CD4-positive, alpha-beta T cell (primary cell): ENCODE results near the gene AQP1. TPM values are rescaled to one million over a fixed set of nuclear protein-coding genes. Genes with fewer than 3 reads are reported as not detected.

Source experiments
- ATAC-seq: fragments of 200-7000 bp; cut with Tn5 transposase; one replicate; pipeline ENCODE4 v1.10.0; 2022; ENCODE audit warnings: mild to moderate bottlenecking; ENCODE audit not compliant: poor library complexity
- CTCF ChIA-PET: fragments of 350-600 bp; sonication (Branson Sonifier 250); formaldehyde crosslinking; loops from one replicate; lab custom pipeline; 2021; ENCODE audit warnings: antibody characterized with exemption, inconsistent platforms; lab: Charles Lee
- POLR2A ChIA-PET: fragments of 350-600 bp; sonication (Branson Sonifier 250); formaldehyde crosslinking; loops from one replicate; lab custom pipeline; 2021; ENCODE audit warnings: antibody characterized with exemption, inconsistent platforms; lab: Charles Lee
- DNase-seq, 14 experiments: peaks; one replicate each; pipeline ENCODE4 v3.0.0-alpha.2; 2013 to 2020; ENCODE audit warnings: mixed read lengths in 2 of 14
- H3K27ac ChIP-seq, 2 donors: one replicate each; pipeline versions ENCODE4 v1.5.1 to v1.7.0; 2013; ENCODE audit warnings: low read length in 2 of 2, low read depth in 1 of 2, mild to moderate bottlenecking in 1 of 2
- H3K27me3 ChIP-seq, 2 experiments: 1 replicate in 1 of 2; 2 replicates in 1 of 2; pipeline versions ENCODE4 v1.6.1 to v1.7.0; 2013; ENCODE audit warnings: low read length in 2 of 2, control low read depth in 1 of 2, mild to moderate bottlenecking in 1 of 2, moderate library complexity in 1 of 2; ENCODE audit not compliant: insufficient read depth in 2 of 2, control insufficient read depth in 1 of 2
- H3K36me3 ChIP-seq: one replicate; pipeline ENCODE4 v1.6.1; 2013; ENCODE audit warnings: low read length, control low read depth; ENCODE audit not compliant: insufficient read depth
- H3K4me1 ChIP-seq: one replicate; pipeline ENCODE4 v1.6.1; 2013; ENCODE audit warnings: low read length, control low read depth; ENCODE audit not compliant: insufficient read depth
- H3K4me3 ChIP-seq: one replicate; pipeline ENCODE4 v1.5.1; 2013; ENCODE audit warnings: mild to moderate bottlenecking, low read length, moderate library complexity
- H3K9me3 ChIP-seq, 2 experiments: 1 replicate in 1 of 2; 2 replicates in 1 of 2; pipeline versions ENCODE4 v1.6.1 to v1.7.0; 2013; ENCODE audit warnings: low read length in 2 of 2, mild to moderate bottlenecking in 2 of 2, control low read depth in 1 of 2, moderate library complexity in 1 of 2; ENCODE audit not compliant: control insufficient read depth in 1 of 2, insufficient read depth in 1 of 2
- H3K27ac Mint-ChIP-seq: one replicate; pipeline ENCODE4 v1.8.0; 2020; ENCODE audit warnings: mixed read lengths
- H3K27me3 Mint-ChIP-seq: one replicate; pipeline ENCODE4 v1.8.0; 2021; ENCODE audit warnings: mixed read lengths
- H3K36me3 Mint-ChIP-seq: one replicate; pipeline ENCODE4 v1.8.0; 2021; ENCODE audit warnings: low read depth, mixed read lengths
- H3K4me1 Mint-ChIP-seq: one replicate; pipeline ENCODE4 v1.8.0; 2021; ENCODE audit warnings: low read depth, mixed read lengths
- H3K4me3 Mint-ChIP-seq: one replicate; pipeline ENCODE4 v1.8.0; 2020; ENCODE audit warnings: mild to moderate bottlenecking, mixed read lengths
- H3K9me3 Mint-ChIP-seq: one replicate; pipeline ENCODE4 v1.8.0; 2020; ENCODE audit warnings: mixed read lengths
- CTCF ChIP-seq: fragments of 200-600 bp; IDR thresholded peaks from one replicate; pipeline ENCODE4 v1.8.0; 2022; ENCODE audit warnings: antibody characterized with exemption, mild to moderate bottlenecking
- intact Hi-C, 2 experiments: fragments of 100-400 bp; cut with DNase I in 1 of 2; cut with micrococcal nuclease in 1 of 2; formaldehyde crosslinking; loops; one replicate each; pipeline versions ENCODE4 v1.15.1 to v1.9.0; 2023 to 2025; cut with DNase I, micrococcal nuclease
- total RNA-seq, 174 experiments: library from RNA in 2 of 174; stranded (reverse) in 2 of 174; gene quantifications; one replicate each; pipeline ENCODE4 v1.2.3 and lab custom pipeline; 2021 to 2026

AQP1 gene
- total RNA-seq, 2 experiments from 2014 or later = 0.17 to 0.22 TPM

- Histone ChIP-seq H3K27ac (no peak overlapping the region), H3K4me1 (no peaks in the 10 kb centered on the region), H3K9me3 (no peaks in the 10 kb centered on the region), H3K36me3 (no peaks in the 10 kb centered on the region), H3K4me3 (no peak overlapping the region), H3K27me3 (no peaks in the 10 kb centered on the region)
- Mint-ChIP-seq H3K36me3 (no peaks in the 10 kb centered on the region), H3K4me3 (no peak overlapping the region), H3K27ac (no peak overlapping the region), H3K9me3 (no peaks in the 10 kb centered on the region), H3K27me3 (no peaks in the 10 kb centered on the region), H3K4me1 (no peaks in the 10 kb centered on the region)
- no peak for TF ChIP-seq CTCF
- intact Hi-C loops = no loop called here
- CTCF ChIA-PET = no interaction called here
- DNase-seq (no peak), ATAC-seq (no peak)
- POLR2A ChIA-PET = no interaction called here
Measured at GRCh38 chr7:30877993-30878392, 33.7 kb upstream of the AQP1 start.

- Mint-ChIP-seq H3K27ac (no peak overlapping the region), H3K9me3 (no peaks in the 10 kb centered on the region), H3K4me3 (no peak overlapping the region), H3K27me3 (no peaks in the 10 kb centered on the region), H3K36me3 (no peaks in the 10 kb centered on the region), H3K4me1 (no peaks in the 10 kb centered on the region)
- no peak for ATAC-seq
- Histone ChIP-seq H3K27ac (no peak overlapping the region), H3K27me3 (no peaks in the 10 kb centered on the region), H3K4me3 (no peak overlapping the region), H3K36me3 (no peaks in the 10 kb centered on the region), H3K4me1 (no peaks in the 10 kb centered on the region), H3K9me3 (no peaks in the 10 kb centered on the region)
- CTCF ChIA-PET = no interaction called here
- no peak for TF ChIP-seq CTCF
- POLR2A ChIA-PET = no interaction called here
- DNase-seq = no peak
- intact Hi-C loops = no loop called here
Measured at GRCh38 chr7:30879139-30880124, 32.2 kb upstream of the AQP1 start.

GRCh38 chr7:30880125-30880720, 31.4 kb upstream of the AQP1 start:
- Histone ChIP-seq H3K4me1 (no peaks in the 10 kb centered on the region), H3K9me3 (no peaks in the 10 kb centered on the region), H3K27me3 (no peaks in the 10 kb centered on the region), H3K36me3 (no peaks in the 10 kb centered on the region), H3K27ac (no peak overlapping the region), H3K4me3 (no peak overlapping the region)
- no peak for DNase-seq
- H3K4me1 Mint-ChIP-seq = no peaks in the 10 kb centered on the region
- ChIA-PET CTCF (no interaction called here), POLR2A (no interaction called here)
- no peak overlapping the region for H3K27ac Mint-ChIP-seq
- H3K9me3 Mint-ChIP-seq = no peaks in the 10 kb centered on the region
- no peaks in the 10 kb centered on the region for H3K27me3 Mint-ChIP-seq
- no peak overlapping the region for H3K4me3 Mint-ChIP-seq
- H3K36me3 Mint-ChIP-seq = no peaks in the 10 kb centered on the region
- no peak for ATAC-seq
- TF ChIP-seq CTCF = no peak
- intact Hi-C loops = no loop called here
